Esophagus squamous epithelium (tissue), 5 donors: ENCODE data around the gene ALG9. TPM values are rescaled to one million over a fixed set of nuclear protein-coding genes. Genes with fewer than 3 reads are reported as not detected.

Source experiments
- DNase-seq: peaks from one replicate; lab custom pipeline; 2025; lab: John Stamatoyannopoulos, UW
- H3K27ac ChIP-seq, 4 donors: fragments of 200-600 bp; sonication (generic); one replicate each; pipeline ENCODE4 v1.5.1; 2016 to 2019; ENCODE audit warnings: mild to moderate bottlenecking in 1 of 4
- H3K27me3 ChIP-seq, 4 donors: fragments of 200-600 bp; sonication (generic); 1 replicate in 3 of 4; 2 replicates in 1 of 4; pipeline versions ENCODE4 v1.5.1 to v1.6.0; 2017 to 2021; ENCODE audit warnings: antibody characterized with exemption in 1 of 4
- H3K36me3 ChIP-seq, 3 donors: fragments of 200-600 bp; sonication (generic); one replicate each; pipeline ENCODE4 v1.5.1; 2016 to 2019
- H3K4me1 ChIP-seq, 3 donors: fragments of 200-600 bp; sonication (generic); one replicate each; pipeline ENCODE4 v1.5.1; 2017 to 2019
- H3K4me3 ChIP-seq, 4 donors: fragments of 200-600 bp; sonication (generic); 1 replicate in 3 of 4; 2 replicates in 1 of 4; pipeline ENCODE4 v1.5.1; 2016 to 2019; ENCODE audit warnings: mild to moderate bottlenecking in 2 of 4, moderate library complexity in 1 of 4
- H3K9me3 ChIP-seq, 3 donors: fragments of 200-600 bp; sonication (generic); one replicate each; pipeline ENCODE4 v1.5.1; 2016 to 2019
- POLR2A ChIP-seq, 4 donors: fragments of 450-650 bp; IDR thresholded peaks; one replicate each; pipeline ENCODE4 v1.6.1; 2017; ENCODE audit warnings: antibody characterized with exemption in 4 of 4, mild to moderate bottlenecking in 4 of 4, moderate library complexity in 3 of 4
- WGBS, 2 donors: methylation state at CpG; one replicate each; pipeline ENCODE4 v1.1.5; 2018; 5-methylcytosine and 5-hydroxymethylcytosine counted together
- intact Hi-C: fragments of 100-400 bp; cut with DNase I; formaldehyde crosslinking; loops from one replicate; pipeline ENCODE4 v1.15.0; 2022
- total RNA-seq, 4 donors: library from RNA; depleted of rRNA; stranded (reverse); fragments of >200 nt; gene quantifications; one replicate each; pipeline ENCODE4 v1.1.0, GENCODE V29; 2016
- TF ChIP-seq, protein P1 (sequence below), 6 experiments: fragments of 450-650 bp in 4 of 6; fragments of 200-600 bp in 2 of 6; sonication (generic) in 2 of 6; IDR thresholded peaks; one replicate each; pipeline ENCODE4 v1.5.1; 2016 to 2019; ENCODE audit warnings: antibody characterized with exemption in 6 of 6, mild to moderate bottlenecking in 4 of 6, moderate library complexity in 4 of 6
- donor health status: DM: yes; HTN: yes; CAD: no.

Gene ALG9
- total RNA-seq, 4 donors from 2014 or later = 18.7 to 29.4 (median 21.8) TPM

DNA sequence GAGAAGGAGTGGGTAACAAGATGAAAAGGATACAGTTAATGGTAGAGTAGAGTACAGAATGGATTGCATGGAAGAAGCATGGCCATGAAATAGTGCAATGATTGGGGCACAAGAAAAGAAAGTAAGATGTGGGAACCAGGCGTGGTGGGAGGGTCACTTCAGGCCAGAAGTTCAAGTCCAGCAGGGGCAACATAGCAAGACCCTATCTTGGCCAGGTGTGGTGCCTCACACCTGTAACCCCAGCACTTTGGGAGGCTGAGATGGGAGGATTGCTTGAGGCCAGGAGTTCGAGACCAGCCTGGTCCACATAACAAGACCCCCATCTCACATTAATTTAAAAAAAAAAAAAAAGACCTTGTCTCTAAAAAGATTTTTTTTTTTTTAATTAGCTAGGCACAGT lies 45.9 kb upstream of the ALG9 start:
- peaks cover 0 to 12% (median 0%) of the 10 kb centered on the region in 4 donors for H3K27me3 ChIP-seq
- TF ChIP-seq, protein P1, sequence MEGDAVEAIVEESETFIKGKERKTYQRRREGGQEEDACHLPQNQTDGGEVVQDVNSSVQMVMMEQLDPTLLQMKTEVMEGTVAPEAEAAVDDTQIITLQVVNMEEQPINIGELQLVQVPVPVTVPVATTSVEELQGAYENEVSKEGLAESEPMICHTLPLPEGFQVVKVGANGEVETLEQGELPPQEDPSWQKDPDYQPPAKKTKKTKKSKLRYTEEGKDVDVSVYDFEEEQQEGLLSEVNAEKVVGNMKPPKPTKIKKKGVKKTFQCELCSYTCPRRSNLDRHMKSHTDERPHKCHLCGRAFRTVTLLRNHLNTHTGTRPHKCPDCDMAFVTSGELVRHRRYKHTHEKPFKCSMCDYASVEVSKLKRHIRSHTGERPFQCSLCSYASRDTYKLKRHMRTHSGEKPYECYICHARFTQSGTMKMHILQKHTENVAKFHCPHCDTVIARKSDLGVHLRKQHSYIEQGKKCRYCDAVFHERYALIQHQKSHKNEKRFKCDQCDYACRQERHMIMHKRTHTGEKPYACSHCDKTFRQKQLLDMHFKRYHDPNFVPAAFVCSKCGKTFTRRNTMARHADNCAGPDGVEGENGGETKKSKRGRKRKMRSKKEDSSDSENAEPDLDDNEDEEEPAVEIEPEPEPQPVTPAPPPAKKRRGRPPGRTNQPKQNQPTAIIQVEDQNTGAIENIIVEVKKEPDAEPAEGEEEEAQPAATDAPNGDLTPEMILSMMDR (IDR thresholded peaks at IDR 0.05) = no peak
- no peak for TF ChIP-seq POLR2A (IDR thresholded peaks at IDR 0.05)
- H3K36me3 ChIP-seq = no peaks in the 10 kb centered on the region
- intact Hi-C loops = no loop called here
- WGBS, 2 donors = 70 to 77% methylated on average over 2 of the region's 2 CpGs
- no peak overlapping the region for H3K4me3 ChIP-seq
- H3K9me3 ChIP-seq = no peaks in the 10 kb centered on the region
- DNase-seq = no peak
- peak overlapping the region in 1 of 4 donors; percentile 85 for H3K27ac ChIP-seq
- H3K4me1 ChIP-seq = peaks cover 9 to 46% (median 16%) of the 10 kb centered on the region in 3 donors

DNA sequence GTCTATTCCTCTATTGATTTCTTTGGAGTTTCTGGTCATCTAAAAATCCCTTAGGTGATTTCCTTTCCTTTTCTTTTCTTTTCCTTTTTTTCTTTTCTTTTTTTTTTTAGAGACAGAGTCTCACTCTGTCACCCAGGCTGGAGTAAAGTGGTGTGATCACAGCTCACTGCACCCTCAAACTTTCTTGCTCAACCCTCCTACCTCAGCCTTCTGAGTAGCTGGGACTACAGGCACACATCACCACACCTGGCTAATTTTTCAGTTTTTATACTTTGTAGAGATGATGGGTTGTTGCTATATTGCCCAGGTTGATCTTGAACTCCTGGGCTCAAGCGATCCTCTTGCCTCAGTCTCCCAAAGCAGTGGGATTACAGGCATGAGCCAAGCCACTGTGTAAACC lies 45.4 kb upstream of the ALG9 start:
- Histone ChIP-seq H3K4me1 (peaks cover 10 to 49% (median 21%) of the 10 kb centered on the region in 3 donors), H3K27me3 (peaks cover 0 to 16% (median 0%) of the 10 kb centered on the region in 4 donors), H3K36me3 (no peaks in the 10 kb centered on the region), H3K27ac (no peak overlapping the region), H3K9me3 (no peaks in the 10 kb centered on the region), H3K4me3 (no peak overlapping the region)
- no peak for TF ChIP-seq POLR2A (IDR thresholded peaks at IDR 0.05)
- TF ChIP-seq, protein P1 (IDR thresholded peaks at IDR 0.05) = no peak
- 100% methylated on average over 1 of the region's 1 CpG; no CpG with 5 or more reads in 1 of the 2 donors for WGBS, 2 donors
- DNase-seq = no peak
- intact Hi-C loops = no loop called here

DNA sequence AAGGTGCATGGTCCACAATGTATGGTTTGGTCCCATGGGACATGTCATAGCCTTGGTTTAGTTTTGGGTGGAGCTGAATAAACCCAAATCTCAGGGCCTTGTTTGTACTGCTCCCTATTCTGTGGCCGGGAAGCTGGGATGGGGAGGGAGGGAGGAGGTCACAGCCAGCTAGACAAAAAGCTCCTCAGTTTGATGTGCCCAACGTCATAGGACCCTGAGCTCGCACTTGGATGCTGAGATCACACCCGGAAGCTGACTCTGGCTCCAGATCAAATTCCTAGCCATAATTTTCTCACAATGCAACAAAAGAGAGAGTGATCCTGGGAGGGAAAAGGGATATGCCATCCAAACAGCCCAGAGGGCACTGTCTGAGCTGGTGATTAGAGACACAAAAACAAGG lies 42.6 kb upstream of the ALG9 start:
- H3K27me3 ChIP-seq = peaks cover 0 to 16% (median 0%) of the 10 kb centered on the region in 4 donors
- no peaks in the 10 kb centered on the region for H3K36me3 ChIP-seq
- peaks cover 12 to 70% (median 25%) of the 10 kb centered on the region in 3 donors for H3K4me1 ChIP-seq
- intact Hi-C loops = no loop called here
- H3K4me3 ChIP-seq = peak overlapping the region; percentile 27 to 68 (median 50)
- peak in 2 of 4 donors; percentile 25 to 26 for TF ChIP-seq POLR2A (IDR thresholded peaks at IDR 0.05)
- TF ChIP-seq, protein P1 (IDR thresholded peaks at IDR 0.05) = no peak
- DNase-seq = no peak
- WGBS, 2 donors = 27 to 48% methylated on average over 4 of the region's 4 CpGs
- H3K27ac ChIP-seq = peak overlapping the region; percentile 80 to 96 (median 94)
- no peaks in the 10 kb centered on the region for H3K9me3 ChIP-seq

DNA sequence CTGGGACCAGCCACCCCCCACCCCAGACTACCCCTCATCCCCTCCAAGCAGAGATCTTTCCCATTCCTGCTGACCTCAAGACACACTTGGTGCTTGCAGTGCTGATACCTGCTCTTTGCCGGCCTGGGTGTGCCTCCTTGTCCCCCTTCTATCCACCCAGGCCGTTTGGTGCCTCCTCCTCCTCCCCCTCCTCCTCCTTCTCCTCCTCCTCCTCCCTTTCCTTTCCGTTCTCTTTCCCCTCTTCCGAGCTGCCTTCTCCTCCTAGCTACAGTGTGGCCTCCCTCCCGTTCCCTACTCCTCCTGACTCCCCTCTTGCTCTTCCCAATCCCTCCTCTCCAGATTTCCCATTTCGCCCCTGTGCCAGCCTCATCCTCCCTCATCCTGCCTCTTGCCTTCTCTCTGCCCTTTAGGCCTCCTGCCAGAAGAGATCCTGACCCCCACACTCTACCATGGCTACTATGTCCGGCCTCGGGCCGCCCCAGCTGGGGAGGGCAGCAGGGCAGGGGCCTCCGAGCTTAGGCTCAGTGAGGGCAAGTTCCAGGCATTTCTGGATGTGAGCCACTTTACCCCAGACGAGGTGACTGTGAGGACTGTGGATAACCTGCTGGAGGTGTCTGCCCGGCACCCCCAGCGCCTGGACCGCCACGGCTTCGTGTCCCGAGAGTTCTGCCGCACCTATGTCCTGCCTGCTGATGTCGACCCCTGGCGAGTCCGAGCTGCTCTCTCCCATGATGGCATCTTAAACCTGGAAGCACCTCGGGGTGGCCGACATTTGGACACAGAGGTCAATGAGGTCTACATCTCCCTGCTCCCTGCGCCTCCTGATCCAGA lies 41.9 kb upstream of the ALG9 start:
- no peak for TF ChIP-seq POLR2A (IDR thresholded peaks at IDR 0.05)
- TF ChIP-seq, protein P1 (IDR thresholded peaks at IDR 0.05) = no peak
- WGBS, 2 donors = 43 to 45% methylated on average over 11 to 17 of the region's 24 CpGs
- Histone ChIP-seq H3K4me1 (peaks cover 11 to 62% (median 24%) of the 10 kb centered on the region in 3 donors), H3K27ac (peak overlapping the region; percentile 80 to 96 (median 94)), H3K4me3 (peak overlapping the region; percentile 27 to 68 (median 50)), H3K9me3 (no peaks in the 10 kb centered on the region), H3K36me3 (peaks cover 0 to 6% (median 0%) of the 10 kb centered on the region in 3 donors), H3K27me3 (peaks cover 0 to 16% (median 0%) of the 10 kb centered on the region in 4 donors)
- intact Hi-C loops = no loop called here
- DNase-seq = no peak

DNA sequence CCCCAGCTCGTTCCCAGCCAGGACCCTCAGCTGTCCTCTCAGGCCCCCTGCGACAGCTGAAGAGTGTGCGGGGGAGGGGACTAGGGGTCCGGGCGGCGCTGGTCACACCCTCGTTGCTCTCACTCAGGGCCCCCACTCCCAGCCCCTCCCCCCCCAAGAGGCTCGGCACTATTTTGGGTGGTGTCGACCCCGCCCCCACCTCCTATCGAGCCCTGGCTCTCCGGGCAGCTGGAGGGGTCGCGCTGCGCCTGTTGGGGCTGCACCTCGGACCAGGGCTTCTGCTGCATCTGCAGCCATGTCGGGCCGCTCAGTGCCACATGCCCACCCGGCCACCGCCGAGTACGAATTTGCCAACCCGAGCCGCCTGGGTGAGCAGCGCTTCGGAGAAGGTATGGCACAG lies 41.2 kb upstream of the ALG9 start, which contains the start of gene HSPB2:
Gene HSPB2 (plus strand): TSS at position 200 of the 400 bp plus-strand sequence. CDS start 96 bp downstream, at position 296.
- WGBS, 2 donors = 1 to 18% methylated on average over 4 to 11 of the region's 26 CpGs
- TF ChIP-seq, protein P1 (IDR thresholded peaks at IDR 0.05) = no peak
- no peak for TF ChIP-seq POLR2A (IDR thresholded peaks at IDR 0.05)
- Histone ChIP-seq H3K36me3 (peaks cover 0 to 12% (median 0%) of the 10 kb centered on the region in 3 donors), H3K4me1 (peaks cover 11 to 60% (median 21%) of the 10 kb centered on the region in 3 donors), H3K27me3 (peaks cover 0 to 16% (median 0%) of the 10 kb centered on the region in 4 donors), H3K9me3 (no peaks in the 10 kb centered on the region), H3K4me3 (peak within 1 kb of the TSS; percentile 27 to 68 (median 50)), H3K27ac (peak within 1 kb of the TSS; percentile 80 to 96 (median 94))
- no peak for DNase-seq
- intact Hi-C loops = no loop called here
